Fibroblast of lung (primary cell): Measurements from ENCODE around the gene KIRREL2.

Source experiments
- CTCF ChIP-seq, 2 donors: IDR thresholded peaks in 1 of 2; conservative IDR thresholded peaks in 1 of 2; 1 replicate in 1 of 2; 2 replicates in 1 of 2; pipeline ENCODE4 v1.5.1; 2011 to 2012; ENCODE audit warnings: low read length in 2 of 2, control low read depth in 1 of 2, inconsistent platforms in 1 of 2, low read depth in 1 of 2, mild to moderate bottlenecking in 1 of 2
- EZH2 ChIP-seq: IDR thresholded peaks from 2 replicates; pipeline ENCODE4 v1.5.1; 2012; ENCODE audit warnings: low read length, control low read depth, mild to moderate bottlenecking; ENCODE audit errors: missing control alignments

GRCh38 chr19:35816846-35817245, 39.9 kb upstream of the KIRREL2 start:
- TF ChIP-seq EZH2: no peak
- TF ChIP-seq CTCF (conservative IDR thresholded peaks at IDR 0.05 in 1 of 2, IDR thresholded peaks at IDR 0.05 in 1 of 2; ENCODE audit: low read depth in 1 of 2, low read length in 2 of 2): no peak
